T-helper 2 cell treated with Interferon-gamma antibody and Interleukin-4, amounts not matched to agents 100 ng/mL and 5 ng/mL, for 36 hours (primary cell): ENCODE data around the gene MRPL14. TPM values are rescaled to one million over a fixed set of nuclear protein-coding genes. Genes with fewer than 3 reads are reported as not detected.
"Not testable (repeated sequence)": the region's sequence is repeated elsewhere in the genome, so short reads cannot be mapped to it uniquely, and the experiment has no call there.

Experiments used
- intact Hi-C: fragments of 100-400 bp; cut with micrococcal nuclease; formaldehyde crosslinking; loops from one replicate; pipeline ENCODE4 v1.15.1; 2023
- total RNA-seq: library from RNA; stranded (reverse); gene quantifications from 2 replicates; pipeline ENCODE4 v1.2.3, GENCODE V29; 2022

The MRPL14 gene
- total RNA-seq, 1 donor from 2014 or later: 56.4 TPM

- intact Hi-C loops: no loop called here
Measured at GRCh38 chr6:44102527-44102926, 24.7 kb downstream of the MRPL14 start.

GRCh38 chr6:44101832-44102231, 25.4 kb downstream of the MRPL14 start:
- intact Hi-C loops: no loop called here

- intact Hi-C loops: loop anchor here (1.0 kb wide), 1 partner anchor 52 kb away; no protein-coding TSS in a partner anchor
Measured at GRCh38 chr6:44100088-44100550, 27.1 kb downstream of the MRPL14 start.

- intact Hi-C loops: loop anchor here (5.0 kb wide), 1 partner anchor 238 kb away; no protein-coding TSS in a partner anchor
Measured at GRCh38 chr6:44099192-44099591, 28.1 kb downstream of the MRPL14 start.

DNA sequence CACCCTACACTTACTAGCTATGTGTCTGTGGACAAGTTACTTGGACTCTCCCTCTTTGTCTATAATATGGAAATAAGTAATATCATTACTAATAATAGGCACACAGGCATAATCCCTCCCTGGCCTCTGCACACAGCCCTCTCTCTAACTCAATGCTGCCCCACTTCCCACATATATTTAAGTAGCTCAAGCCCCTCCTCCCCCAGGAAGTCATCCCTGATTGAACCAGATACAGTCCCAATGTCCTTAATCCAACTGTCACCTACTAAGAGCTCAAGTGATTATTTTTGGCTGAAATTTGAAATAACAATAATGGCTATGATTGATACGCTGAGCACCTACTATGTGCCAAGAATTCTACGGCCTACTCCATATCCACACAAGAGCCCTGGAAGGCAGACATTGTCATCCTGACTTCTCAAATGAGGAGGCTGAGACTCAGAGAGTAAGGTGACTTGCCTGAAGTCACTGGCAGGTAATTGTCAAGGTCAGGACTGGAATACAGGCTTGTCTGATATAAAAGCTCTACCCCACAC, 29.4 kb downstream of the MRPL14 start:
- intact Hi-C loops: loop anchor here (5.0 kb wide), 1 partner anchor 239 kb away; no protein-coding TSS in a partner anchor

GRCh38 chr6:44096612-44097011, 30.6 kb downstream of the MRPL14 start:
- intact Hi-C loops: loop anchor here (1.0 to 5.0 kb wide), 3 partner anchors 56 to 241 kb away; no protein-coding TSS in a partner anchor

DNA sequence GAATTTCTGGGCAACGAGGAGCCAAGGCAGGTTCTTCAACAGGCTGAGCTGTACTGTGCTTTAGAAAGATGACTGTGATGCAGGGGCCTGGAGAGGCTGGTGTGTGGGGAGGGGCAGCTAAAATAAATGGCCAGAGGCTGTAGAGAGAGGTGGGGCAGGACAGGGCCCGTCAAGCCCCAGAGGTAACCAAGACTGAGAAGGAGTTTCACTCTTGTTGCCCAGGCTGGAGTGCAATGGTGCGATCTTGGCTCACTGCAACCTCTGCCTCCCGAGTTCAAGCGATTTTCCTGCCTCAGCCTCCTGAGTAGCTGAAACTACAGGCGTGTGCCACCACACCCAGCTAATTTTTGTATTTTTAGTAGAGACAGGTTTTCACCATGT, 32.0 kb downstream of the MRPL14 start:
- intact Hi-C loops: loop anchor here (5.0 kb wide), 1 partner anchor 242 kb away; no protein-coding TSS in a partner anchor

- intact Hi-C loops: loop anchor here (5.0 kb wide), 1 partner anchor 243 kb away; no protein-coding TSS in a partner anchor
Measured at GRCh38 chr6:44094403-44095242, 32.6 kb downstream of the MRPL14 start.

DNA sequence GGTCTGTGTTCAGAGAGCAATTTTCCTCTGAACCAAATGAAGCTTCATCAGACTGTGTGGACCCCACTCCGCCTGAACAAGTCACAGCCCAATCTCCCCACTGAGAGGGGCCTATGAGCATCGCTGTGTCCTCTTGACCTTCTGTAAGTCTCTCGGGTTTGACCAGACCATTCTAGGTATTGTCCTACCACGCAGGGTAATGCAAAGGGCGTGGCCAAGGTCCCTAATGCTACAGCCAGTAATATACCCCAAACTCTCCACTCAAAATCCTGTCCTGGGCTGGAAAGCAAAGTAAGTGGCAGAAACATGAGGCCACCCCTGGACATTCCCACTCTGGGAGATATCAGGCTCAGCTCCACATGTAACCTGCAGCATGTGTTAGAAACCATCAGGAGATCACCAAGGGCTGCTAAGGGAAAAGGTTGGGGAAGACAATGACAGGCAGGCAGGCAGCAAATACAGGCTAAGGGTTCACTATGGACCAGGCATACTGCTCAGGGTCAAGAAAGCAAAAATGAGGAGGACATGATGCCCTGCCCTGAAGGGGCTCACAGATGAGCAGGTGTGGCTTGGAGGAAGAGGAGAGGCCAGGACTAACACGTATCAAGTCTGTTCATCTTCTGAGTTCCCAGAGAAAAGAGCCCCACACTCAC, 33.4 kb downstream of the MRPL14 start:
- intact Hi-C loops: no loop called here

- intact Hi-C loops: no loop called here
Measured at GRCh38 chr6:44093066-44093465, 34.2 kb downstream of the MRPL14 start.

- intact Hi-C loops: no loop called here
Measured at GRCh38 chr6:44091981-44092884, 35.0 kb downstream of the MRPL14 start.

DNA sequence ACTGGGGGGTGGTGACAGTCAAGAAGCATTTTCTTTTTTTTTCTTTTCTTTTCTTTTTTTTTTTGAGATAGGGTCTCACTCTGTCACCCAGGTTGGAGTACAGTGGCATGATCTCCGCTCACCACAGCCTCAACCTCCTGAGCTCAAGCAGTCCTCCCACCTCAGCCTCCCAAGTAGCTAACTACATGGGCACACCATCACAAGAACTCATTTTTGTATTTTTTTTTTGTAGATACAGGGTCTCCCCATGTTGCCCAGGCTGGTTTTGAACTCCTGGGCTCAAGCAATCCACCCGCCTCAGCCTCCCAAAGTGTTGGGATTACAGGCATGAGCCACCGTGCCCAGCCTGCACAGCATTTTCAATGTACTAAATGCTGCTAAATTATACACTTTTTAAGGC, 35.9 kb downstream of the MRPL14 start:
- intact Hi-C loops: not testable (repeated sequence)

DNA sequence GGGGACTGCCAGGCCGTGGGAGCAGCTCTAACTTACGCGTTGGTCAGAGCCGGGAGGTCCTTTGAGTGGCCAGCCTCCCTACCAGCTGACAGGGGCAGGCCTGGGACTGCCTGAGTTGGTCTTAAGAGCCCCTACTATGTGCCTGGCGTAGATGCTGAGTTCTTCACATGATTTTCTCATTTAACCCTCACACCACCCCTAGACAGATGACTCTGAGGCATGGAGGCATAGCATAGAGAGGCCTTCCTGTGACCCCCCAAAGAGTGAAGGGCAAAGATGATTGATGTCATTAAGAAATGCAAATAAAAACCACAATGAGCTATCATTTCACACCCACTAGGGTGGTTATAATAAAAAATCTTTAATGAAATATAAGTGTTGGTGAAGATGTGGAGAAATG, 36.8 kb downstream of the MRPL14 start:
- intact Hi-C loops: no loop called here

GRCh38 chr6:44088827-44089590, 38.2 kb downstream of the MRPL14 start:
- intact Hi-C loops: no loop called here

DNA sequence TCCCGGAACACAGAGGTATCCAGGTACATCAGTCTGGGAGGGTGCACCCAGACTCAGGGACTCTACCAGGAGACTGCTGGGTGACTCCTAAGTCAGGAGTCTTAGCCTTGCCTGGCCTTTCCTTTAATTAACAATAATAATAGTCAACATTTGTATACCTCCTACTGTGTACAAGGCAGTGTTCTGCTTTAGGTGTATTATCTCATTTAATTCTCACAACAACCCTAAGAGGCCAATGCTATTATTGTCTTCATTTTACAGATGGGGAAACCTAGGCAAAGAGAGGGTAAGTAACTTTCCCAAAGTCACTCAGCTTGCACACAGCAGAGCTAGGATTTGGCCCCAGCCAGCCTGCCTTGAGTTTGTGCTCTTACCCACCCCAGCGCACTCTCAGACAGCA, 39.6 kb downstream of the MRPL14 start:
- intact Hi-C loops: no loop called here

DNA sequence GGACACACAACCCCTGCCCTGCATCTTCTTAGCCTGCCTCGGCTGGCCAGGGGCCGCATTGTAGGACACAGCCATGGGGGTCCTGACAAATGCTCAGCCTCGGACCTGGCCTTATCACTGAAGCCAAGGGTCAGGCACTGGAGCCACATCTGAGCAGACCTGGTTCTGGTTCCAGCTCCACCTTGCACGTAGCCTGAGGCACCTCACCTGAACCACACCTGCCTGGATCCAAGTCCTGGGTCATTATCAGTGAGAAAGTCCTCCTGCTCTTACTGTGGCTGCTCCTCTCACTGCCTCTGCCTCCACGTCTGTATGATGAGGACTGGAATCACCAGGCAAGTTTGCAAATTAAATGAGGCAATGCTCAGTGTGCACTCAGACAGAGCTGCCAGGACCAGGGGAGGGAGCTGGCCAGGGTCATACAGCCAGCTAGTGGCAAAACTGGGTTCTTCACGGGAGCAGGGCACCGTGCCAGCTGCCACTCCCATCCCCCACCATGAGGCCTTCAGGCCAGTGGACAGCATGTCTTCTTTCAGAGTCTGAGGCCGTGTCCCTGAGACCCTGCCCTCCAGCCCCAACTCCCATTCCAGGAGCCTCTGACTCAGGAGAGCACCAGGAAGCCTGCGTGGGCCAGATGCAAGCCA, 40.2 kb downstream of the MRPL14 start:
- intact Hi-C loops: no loop called here

DNA sequence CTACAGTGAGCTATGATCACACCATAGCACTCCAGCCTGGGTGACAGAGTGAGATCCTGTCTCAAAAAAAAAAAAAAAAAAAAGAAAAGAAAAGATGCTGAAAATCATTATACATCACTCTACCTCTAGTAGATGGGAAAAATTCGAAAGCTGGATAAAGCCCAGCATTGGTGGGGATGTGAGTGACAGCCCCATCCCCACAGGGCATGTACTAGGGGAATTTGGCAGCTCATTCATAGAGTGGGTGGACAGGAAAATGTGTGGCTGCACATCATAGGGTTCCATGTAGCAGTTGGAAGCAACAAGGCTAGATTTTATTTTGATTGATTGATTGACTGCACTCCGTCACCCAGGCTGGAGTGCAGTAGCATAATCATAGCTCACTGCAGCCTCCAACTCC, 42.0 kb downstream of the MRPL14 start:
- intact Hi-C loops: no loop called here

DNA sequence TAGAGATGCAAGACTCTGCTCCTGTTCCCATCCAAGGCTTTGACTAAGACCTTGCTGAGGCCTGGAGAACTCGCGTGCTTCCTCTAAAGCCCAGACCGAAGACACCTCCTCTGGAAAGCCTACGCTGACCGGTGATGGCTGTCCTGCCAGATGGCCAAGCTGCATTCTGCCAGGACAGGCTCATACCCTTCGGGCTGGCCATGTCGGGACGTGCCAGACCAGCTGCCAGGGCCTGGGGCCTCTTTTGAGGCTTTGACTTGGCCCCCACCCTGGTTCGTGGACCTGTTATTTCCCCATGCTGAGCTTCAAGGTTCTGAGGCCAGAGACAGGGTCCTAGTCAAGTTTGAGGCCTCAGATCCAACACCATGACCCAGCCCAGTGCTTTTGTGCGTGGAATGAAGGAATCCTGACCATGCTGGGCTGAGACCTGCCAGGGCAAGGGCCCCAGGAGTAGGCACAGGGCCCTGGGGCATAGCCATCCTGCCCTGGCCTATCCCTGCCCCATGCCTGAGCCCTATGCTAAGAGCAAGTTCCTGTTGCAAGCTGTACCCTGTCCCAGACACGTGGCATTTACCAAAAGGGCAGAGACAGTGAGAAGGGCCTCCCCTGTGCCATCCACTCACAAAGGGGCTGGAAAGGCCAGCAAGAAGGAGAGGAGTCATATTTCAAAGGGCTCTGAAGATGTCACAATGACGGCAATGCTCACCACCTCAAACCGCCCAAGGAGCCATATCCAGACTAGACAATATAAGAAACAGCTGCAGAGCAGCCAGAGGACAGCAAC, 42.8 kb downstream of the MRPL14 start:
- intact Hi-C loops: no loop called here

DNA sequence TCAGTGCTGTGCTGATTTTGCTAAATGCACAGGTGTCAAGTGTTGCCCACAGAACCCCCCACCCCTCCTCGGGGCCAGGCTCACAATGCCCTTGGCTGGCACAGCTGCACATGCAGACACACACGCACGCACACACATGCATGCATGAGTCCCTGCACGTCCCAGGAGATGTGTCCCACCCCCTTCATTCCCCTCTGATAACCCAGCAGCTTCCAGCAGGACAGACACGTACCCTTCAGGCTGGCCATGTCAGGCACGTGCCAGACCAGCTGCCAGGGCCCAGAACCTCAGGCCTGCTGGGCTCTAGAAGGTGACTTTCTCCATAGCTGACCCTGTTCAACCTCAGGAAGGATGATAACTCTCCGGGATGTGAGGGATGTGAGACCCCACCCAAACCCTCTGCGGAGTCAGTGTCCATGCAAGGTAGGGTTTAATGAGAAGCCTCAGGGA, 44.4 kb downstream of the MRPL14 start:
- intact Hi-C loops: no loop called here
